GM18873 (cell line): ENCODE measurements around the gene NPEPPS.
"Not testable (repeated sequence)": the region's sequence is repeated elsewhere in the genome, so short reads cannot be mapped to it uniquely, and the experiment has no call there.

ENCODE experiments used
- ATAC-seq: cut with Tn5 transposase; IDR thresholded peaks from one replicate; pipeline ENCODE4 v1.9.1; 2021; ENCODE audit warnings: mild to moderate bottlenecking, moderate library complexity, moderate number of reproducible peaks; ENCODE audit not compliant: unreplicated experiment, low FRiP score

Gene NPEPPS, protein sequence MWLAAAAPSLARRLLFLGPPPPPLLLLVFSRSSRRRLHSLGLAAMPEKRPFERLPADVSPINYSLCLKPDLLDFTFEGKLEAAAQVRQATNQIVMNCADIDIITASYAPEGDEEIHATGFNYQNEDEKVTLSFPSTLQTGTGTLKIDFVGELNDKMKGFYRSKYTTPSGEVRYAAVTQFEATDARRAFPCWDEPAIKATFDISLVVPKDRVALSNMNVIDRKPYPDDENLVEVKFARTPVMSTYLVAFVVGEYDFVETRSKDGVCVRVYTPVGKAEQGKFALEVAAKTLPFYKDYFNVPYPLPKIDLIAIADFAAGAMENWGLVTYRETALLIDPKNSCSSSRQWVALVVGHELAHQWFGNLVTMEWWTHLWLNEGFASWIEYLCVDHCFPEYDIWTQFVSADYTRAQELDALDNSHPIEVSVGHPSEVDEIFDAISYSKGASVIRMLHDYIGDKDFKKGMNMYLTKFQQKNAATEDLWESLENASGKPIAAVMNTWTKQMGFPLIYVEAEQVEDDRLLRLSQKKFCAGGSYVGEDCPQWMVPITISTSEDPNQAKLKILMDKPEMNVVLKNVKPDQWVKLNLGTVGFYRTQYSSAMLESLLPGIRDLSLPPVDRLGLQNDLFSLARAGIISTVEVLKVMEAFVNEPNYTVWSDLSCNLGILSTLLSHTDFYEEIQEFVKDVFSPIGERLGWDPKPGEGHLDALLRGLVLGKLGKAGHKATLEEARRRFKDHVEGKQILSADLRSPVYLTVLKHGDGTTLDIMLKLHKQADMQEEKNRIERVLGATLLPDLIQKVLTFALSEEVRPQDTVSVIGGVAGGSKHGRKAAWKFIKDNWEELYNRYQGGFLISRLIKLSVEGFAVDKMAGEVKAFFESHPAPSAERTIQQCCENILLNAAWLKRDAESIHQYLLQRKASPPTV

DNA sequence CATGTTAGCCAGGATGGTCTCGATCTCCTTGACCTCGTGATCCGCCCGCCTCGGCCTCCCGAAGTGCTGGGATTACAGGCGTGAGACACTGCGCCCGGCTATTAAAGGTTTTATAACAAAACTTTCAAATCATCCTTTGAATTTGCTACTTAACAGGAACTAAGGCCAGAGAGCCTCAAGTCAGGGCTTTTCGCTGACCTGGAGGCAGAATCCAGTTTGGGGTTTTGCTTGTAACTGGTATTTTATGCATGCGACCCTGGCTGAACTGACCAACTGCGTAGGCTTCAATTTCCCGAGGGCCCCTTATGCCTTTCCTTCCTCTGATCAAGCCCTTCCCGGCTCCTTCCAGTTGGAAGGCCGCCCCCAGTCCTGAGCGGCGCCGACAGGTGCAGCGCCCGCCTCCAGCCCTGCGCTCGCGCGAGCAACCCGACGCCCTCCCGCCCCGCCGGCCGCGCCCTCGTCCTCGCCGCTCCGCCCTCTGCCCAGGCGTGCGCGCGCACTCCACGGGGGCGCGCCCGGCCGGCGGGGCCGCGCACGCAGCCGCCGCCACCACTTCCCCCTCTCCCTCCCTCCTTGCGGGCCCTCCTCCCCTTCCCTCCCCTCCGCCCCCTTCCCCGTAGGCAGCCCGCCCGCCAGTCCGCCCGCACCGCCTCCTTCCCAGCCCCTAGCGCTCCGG, at the start of gene NPEPPS:
Gene NPEPPS, plus strand, starts transcription at position 552 of the 676 bp plus-strand sequence. CDS start 193 bp downstream, outside the sequence.
- ATAC-seq: peak; percentile 51

DNA sequence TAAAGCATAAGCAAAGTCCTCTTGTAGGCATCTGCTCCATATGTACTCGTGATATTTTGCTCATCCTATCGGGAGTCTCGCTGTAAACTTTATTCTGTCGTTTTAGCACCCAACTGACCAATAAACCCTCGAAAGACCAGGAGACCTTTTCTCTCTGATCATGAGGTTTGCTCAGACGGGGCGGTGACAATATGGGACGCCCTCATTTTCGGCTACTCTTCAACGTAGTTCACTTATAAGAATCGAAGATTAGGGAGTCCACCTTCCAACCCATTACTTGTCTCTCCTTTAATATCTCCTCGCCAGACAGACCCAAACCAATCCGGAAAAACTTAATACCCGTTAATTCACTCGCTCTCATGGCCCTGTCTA, 39.1 kb upstream of the NPEPPS start:
- not testable (repeated sequence) for ATAC-seq

DNA sequence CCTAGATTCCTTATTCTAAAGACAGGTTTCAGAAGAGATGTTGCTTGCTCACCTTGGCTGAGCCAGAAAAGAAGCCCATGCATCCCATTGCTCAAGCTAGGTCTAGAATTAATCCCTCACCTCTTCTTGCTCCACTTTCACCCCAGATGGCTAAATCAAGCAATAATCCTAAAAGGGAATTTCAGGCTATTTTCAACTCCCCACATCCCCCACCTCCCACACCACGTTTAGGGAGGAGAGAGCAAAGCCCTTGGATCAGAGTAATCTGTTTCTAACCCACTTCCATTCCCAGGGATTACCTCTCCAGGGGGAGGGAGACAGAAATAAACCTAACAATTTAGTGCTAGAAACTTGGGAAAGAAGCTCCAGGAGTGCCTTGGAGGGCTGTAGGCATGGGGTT, 31.8 kb upstream of the NPEPPS start:
- ATAC-seq: not testable (repeated sequence)

DNA sequence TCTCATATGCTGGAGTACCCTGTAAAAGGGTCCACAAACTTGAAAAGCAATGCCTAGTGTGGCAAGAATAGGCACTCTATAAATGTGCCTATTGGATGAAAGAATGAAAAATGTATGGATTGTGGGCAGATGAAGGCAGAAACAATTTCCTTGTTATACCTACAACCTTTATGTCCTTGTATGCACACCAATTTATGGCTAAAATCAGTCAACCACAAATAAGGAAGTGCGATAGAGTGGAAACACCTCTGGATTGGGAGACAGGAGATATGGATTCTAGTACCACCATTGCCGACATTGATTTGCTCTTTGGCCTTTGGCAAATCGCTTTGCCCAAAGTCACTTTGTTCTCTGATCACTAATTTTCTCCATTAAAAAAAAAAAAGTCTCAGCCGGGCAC, 31.4 kb upstream of the NPEPPS start:
- not testable (repeated sequence) for ATAC-seq

DNA sequence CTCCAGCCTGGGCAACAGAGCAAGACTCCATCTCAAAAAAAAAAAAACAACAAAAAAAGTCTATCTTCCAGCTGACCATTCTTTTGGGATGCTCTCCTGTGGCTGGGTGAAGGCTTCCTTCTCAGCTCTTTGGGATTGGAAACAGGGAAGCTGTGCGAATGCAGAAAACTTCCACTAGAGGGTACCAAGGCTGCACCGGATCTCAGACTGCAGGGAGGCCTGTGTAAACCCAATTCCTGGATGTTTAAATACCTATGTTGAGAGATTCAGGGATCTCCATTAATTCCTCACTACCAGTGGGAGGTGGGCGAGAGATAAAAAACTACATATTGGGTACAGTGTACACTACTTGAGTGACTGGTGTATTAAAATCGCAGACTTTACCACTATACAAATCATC, 30.3 kb upstream of the NPEPPS start:
- ATAC-seq: not testable (repeated sequence)

DNA sequence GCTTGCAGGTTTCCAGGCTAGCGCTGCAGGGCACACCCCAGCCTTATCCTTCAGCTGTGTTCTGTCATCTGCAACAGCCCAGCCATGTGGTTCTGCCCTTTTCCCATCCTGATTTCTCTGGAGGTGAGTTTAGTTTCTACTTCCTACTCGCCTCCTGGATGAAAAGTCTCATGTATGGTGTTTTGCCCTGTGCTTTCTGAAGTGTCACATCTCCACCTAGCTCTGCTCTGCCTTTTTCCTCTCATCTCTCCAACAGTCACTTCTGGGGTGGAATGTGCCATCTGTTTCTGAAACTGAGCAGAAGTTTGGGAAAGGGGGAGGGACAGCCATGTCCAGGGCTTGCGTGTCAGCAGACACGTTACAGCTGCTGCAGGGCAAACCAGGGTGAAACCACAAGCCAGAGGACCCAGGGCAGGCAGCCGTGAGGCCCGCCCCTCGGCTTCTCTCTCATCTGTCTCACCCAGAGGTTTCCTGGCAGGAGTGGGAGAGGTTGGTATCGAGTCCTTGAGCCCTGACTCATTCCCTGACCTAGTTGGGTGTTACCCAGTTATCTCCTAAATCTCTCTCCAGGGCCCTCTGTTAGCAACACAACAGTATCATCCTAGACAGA, 28.7 kb upstream of the NPEPPS start:
- ATAC-seq: not testable (repeated sequence)

DNA sequence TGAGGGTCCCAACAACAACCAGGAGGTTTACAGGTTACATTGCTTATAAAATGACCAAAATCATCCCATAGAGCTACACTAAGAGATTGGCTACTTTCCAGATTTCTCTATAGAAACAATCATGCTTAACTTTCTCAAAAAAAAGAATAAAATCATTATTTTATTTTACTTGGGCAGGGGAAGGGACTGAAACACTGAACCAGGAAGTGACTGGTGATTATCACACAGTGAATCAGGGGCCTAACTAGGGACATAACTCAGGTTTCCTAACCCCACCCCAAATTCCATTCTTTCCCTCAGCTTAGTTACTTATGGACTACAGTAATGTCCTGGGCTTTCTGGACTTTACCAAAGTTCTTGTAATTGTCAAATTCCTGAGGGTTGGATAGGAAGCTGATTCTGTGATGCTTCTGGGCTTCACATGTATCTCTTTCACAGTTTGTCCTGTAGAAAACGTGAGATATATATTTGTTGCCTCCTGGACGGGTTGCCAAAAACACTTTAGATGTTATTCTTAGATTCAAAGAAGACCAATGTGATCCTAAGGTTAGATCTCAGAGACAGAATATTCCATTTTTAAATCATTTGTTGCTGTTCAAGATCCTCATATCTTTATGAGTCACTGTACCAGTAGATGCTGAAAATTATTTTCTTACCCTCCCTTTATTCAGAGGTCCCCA, 28.0 kb upstream of the NPEPPS start:
- ATAC-seq: not testable (repeated sequence)

DNA sequence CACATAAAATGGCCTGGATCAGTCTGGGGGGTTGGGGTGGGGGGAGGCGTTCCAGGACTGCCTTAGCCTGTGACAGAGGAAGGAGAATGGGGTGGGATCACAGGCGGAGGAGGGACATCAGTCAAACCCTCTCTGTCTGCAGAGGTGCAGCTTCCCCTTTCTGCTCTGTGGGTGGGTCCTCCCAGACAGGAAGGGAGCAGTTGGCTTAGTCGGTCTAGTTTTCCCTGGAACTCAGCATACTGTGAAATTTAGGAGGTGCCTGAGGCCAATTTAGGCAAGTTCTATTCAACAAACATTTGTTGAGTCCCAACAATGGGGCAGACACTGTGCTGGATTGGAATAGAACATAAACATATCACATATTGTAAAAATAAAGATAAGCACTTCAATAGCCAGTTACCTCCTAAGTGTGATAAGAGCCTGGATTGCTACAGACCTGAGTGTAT, 19.2 kb upstream of the NPEPPS start:
- not testable (repeated sequence) for ATAC-seq

DNA sequence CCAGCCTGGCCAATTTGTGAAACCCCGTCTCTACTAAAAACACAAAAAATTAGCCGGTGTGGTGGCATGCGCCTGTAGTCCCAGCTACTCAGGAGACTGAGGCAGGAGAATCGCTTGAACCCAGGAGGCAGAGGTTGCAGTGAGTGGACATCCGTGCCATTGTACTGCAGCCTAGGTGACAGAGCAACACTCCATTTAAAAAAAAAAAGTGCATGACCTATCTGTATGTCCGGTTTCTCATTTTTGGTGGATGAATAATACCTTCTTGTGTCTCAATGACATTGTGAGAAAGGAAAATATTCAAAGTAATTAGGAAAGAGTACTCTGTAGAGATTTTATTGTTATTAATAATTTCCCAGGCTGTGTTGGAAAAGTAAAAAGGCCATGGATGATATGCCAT, 17.6 kb upstream of the NPEPPS start:
- not testable (repeated sequence) for ATAC-seq

DNA sequence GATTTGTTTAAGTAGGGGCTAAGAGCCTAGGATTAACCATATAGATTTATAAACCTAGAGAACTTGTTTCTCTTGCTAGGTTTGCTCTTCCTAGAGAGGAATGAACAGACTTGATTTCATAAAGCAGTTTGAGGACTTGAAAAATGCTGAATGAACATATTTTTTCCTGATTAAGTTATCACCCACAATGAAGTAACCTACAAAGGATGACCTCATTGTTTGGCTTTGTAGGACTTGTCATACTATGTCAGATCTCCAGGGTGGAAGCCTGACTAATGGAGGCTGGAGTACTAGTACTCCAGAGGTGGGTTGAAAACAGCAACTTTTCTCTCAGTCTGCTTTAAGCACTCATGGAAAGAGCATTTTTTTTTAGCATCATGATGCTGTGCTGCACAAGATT, 12.0 kb upstream of the NPEPPS start:
- ATAC-seq: not testable (repeated sequence)

DNA sequence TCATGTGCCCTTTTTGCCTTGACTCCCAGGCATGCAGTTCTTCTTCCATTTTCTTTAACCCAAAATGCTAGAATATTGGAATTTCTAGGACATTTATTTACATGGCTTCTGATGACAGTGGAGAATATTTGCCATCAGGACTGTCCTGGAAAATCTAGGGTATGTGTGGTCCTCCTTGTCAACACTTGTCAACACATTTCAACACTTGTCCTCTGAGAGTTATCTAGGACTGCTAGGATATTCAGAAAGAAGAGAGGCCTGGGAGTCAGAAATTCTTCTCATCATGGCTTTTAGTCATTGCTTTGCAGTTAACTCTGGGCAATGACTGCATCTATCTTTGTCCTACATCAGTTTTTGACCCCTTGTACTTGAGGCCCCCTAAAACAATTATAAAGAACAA, 11.5 kb upstream of the NPEPPS start:
- ATAC-seq: not testable (repeated sequence)

DNA sequence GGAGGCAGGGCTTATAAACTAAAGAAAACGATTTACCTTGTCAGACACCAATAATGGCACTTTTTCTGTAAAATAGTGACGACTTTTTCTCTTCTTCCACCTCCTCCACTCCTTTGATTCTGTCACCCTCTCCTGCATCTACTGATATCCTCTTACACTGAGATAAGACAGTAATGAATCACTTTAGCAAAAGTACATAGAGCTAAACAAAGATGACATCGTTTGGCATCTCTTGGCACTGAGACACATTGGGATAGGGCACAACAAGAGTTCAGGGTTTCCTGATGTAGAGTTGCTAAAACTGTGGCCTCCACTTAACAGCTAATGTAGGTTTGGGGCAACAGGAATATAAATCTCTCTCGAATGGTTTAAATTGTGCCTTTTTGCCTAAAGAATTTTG, 10.6 kb upstream of the NPEPPS start:
- not testable (repeated sequence) for ATAC-seq

DNA sequence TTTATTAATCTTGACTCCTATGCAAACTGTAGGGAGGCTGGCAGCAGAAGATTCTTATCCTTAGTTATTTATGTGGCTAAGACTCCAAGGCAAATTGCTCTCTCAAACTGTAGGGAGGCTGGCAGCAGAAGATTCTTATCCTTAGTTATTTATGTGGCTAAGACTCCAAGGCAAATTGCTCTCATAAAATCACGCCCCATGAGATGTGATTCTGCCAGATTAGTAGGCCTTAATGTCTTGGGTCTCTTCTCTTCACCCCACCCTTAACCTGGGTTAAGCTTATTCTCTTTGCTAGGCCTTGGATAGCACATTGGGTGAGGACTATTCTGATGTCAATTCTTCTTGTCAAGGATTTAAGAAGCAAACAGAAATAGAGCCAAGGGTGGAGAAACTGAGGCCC, 9.5 kb upstream of the NPEPPS start:
- not testable (repeated sequence) for ATAC-seq

DNA sequence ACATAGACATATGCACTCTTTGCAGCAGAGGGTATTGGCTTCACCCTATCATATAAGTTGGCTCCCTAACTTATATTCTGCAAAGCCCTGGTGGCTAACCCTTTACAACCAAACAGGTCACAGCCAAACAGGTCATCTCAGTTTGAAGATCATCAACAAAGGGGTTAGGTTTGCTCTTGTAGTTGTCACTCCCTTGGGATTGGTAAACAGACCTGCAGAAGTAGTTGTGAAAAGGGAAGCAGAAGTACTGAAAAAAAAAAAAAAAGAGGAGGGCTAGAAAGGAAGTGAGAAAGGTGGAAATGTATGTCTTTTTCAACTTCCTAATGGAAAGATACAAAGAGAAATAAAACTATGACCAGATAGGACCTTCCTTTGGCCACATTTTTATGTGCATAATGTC, 8.6 kb upstream of the NPEPPS start:
- not testable (repeated sequence) for ATAC-seq

DNA sequence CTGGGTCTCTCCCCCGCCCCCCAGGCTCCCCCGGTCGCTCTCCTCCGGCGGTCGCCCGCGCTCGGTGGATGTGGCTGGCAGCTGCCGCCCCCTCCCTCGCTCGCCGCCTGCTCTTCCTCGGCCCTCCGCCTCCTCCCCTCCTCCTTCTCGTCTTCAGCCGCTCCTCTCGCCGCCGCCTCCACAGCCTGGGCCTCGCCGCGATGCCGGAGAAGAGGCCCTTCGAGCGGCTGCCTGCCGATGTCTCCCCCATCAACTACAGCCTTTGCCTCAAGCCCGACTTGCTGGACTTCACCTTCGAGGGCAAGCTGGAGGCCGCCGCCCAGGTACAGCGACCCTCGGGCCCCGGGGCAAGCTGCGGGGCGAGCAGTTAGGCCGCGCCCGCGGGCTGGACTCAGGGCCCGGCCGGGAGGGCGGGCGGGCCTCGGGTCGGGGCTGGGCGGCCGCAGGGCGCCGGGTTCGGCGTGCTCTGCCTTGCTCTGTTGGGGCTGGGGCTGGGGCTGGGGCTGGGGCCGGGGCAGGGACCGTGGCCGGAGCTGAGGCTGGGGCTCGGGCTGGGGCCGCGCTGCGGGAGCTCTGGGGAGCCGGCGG, 419 bp downstream of the NPEPPS start:
- ATAC-seq: peak; percentile 28

DNA sequence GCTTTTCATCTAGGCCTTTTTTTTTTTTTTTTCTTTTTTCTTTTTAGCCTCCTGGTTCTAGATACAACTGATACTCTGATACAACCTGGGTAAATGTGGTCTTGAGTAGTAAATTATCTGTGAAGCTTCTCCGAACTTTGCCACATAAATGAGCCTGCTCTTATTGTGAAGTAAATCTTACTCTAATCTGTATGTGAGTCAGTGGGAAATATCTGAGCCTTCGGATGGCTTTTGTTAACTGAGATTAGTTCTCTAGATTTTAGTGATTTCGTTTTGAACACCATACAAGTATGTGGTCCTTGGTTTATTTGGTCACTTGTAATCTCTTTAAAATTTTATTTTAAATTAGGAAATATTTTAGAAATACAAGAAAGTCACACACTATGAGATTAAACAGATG, 8.2 kb downstream of the NPEPPS start:
- not testable (repeated sequence) for ATAC-seq

DNA sequence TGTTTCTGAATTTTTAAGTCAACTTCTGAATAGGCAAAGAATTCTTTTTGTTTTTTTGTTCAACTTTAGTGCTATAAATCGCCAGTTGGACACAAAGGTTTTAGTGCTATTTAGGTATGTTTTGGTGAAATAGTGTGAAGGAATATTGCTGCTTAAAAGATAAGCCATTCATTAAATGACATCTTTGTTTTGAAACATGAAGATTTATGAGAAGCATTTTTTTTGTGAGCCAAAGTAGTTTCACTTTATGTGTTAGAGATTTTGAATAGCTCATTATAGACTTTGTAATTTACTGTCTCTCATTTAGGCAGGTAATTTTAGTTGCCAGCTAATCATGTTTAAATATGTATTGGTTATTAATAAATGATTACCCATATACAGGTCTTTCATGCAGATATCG, 10.8 kb downstream of the NPEPPS start:
- not testable (repeated sequence) for ATAC-seq

DNA sequence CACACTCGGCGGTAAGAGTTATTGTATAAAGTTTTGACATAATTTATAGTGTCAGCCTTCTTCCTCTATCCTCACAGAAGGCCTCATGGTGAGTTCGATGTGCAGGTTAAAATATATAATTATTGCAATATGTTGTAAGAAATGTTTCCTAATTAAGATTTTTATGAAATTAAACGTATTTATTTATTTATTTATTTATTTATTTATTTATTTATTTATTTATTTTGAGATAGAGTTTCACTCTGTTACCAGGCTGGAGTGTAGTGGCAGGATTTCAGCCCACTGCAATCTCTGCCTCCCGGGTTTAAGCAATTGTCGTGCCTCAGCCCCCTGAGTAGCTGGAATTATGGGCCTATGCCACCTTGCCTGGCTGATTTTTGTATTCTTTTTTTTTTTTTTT, 13.4 kb downstream of the NPEPPS start:
- not testable (repeated sequence) for ATAC-seq

DNA sequence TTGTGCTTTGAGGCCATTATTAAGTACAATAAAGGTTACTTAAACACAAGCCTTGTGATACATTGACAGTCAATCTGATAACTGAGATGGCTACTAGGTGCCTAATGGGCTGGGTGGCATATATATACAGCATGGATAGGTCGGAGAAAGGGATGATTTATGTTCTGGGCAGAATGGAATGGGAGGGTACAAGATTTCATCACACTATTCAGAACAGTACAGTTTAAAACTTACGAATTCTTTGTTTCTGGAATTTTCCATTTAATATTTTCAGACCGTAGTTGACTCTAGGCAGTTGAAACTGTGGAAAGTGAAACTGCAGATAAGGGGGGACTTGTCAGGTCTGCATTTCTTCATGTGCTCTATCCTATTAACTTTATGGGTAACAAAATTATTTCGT, 23.8 kb downstream of the NPEPPS start:
- not testable (repeated sequence) for ATAC-seq
